IMR-90 (cell line): ENCODE measurements around the gene NDUFAB1.

ENCODE experiments used
- BHLHE40 ChIP-seq: fragments of 150-350 bp; IDR thresholded peaks from 2 replicates; pipeline ENCODE4 v1.6.1; 2016; ENCODE audit warnings: mild to moderate bottlenecking, low read depth, low read length
- CEBPB ChIP-seq: IDR thresholded peaks from 2 replicates; pipeline ENCODE4 v1.6.1; 2012; ENCODE audit warnings: low read depth, low read length, improper control_type of control experiment
- CTCF ChIP-seq: conservative IDR thresholded peaks from 2 replicates; pipeline ENCODE4 v1.5.1; 2012; ENCODE audit warnings: mild to moderate bottlenecking, low read depth, low read length, improper control_type of control experiment
- ELK1 ChIP-seq: fragments of 150-350 bp; IDR thresholded peaks from 2 replicates; pipeline ENCODE4 v1.6.1; 2016; ENCODE audit warnings: low read depth, mild to moderate bottlenecking, low read length, moderate library complexity, borderline replicate concordance
- MXI1 ChIP-seq: IDR thresholded peaks from 2 replicates; pipeline ENCODE4 v1.6.1; 2012; ENCODE audit warnings: low read depth, mild to moderate bottlenecking, low read length, moderate library complexity, borderline replicate concordance
- POLR2A ChIP-seq: IDR thresholded peaks from 2 replicates; pipeline ENCODE4 v1.6.1; 2012; ENCODE audit warnings: mild to moderate bottlenecking, low read depth, low read length
- RCOR1 ChIP-seq: IDR thresholded peaks from 2 replicates; pipeline ENCODE4 v1.6.1; 2012; ENCODE audit warnings: mild to moderate bottlenecking, low read length, improper control_type of control experiment; ENCODE audit not compliant: insufficient replicate concordance
- RFX5 ChIP-seq: IDR thresholded peaks from 2 replicates; pipeline ENCODE4 v1.8.0; 2012; ENCODE audit warnings: low read depth, mild to moderate bottlenecking, low read length, moderate library complexity
- SMC3 ChIP-seq: fragments of 150-350 bp; IDR thresholded peaks from 2 replicates; pipeline ENCODE4 v1.6.1; 2016; ENCODE audit warnings: low read depth, mild to moderate bottlenecking, antibody characterized with exemption, low read length, moderate library complexity

GRCh38 chr16:23634461-23635036 lies 38.4 kb upstream of the NDUFAB1 start:
- TF ChIP-seq POLR2A = no peak
- TF ChIP-seq CTCF = no peak
- TF ChIP-seq MXI1 = no peak
- no peak for TF ChIP-seq RFX5
- TF ChIP-seq RCOR1 = no peak
- no peak for TF ChIP-seq BHLHE40
- TF ChIP-seq SMC3 = no peak
- TF ChIP-seq ELK1 = no peak
- TF ChIP-seq CEBPB = no peak
